ENCODE measurements around the gene LAPTM5.
"Not testable (repeated sequence)": the region's sequence is repeated elsewhere in the genome, so short reads cannot be mapped to it uniquely, and the experiment has no call there.

The LAPTM5 gene

GRCh38 chr1:30768830-30769718 is 11.5 kb upstream of the LAPTM5 start:
- DNase-seq, result no peak

GRCh38 chr1:30768159-30768829 is 10.7 kb upstream of the LAPTM5 start:
- DNase-seq, result no peak

GRCh38 chr1:30766948-30767347 is 9.4 kb upstream of the LAPTM5 start:
- DNase-seq, result not testable (repeated sequence)

GRCh38 chr1:30765556-30766434 is 8.2 kb upstream of the LAPTM5 start:
- no peak for DNase-seq

- DNase-seq, result no peak
These were observed 7.5 kb upstream of the LAPTM5 start for GRCh38 chr1:30764939-30765555.

- no peak for DNase-seq
These were observed 6.8 kb upstream of the LAPTM5 start for GRCh38 chr1:30764396-30764795.

GRCh38 chr1:30763651-30764248 is 6.2 kb upstream of the LAPTM5 start:
- no peak for DNase-seq

- no peak for DNase-seq
These were observed 5.5 kb upstream of the LAPTM5 start for GRCh38 chr1:30762930-30763650.

GRCh38 chr1:30762152-30762929 is 4.8 kb upstream of the LAPTM5 start:
- no peak for DNase-seq

- no peak for DNase-seq
These were observed 4.0 kb upstream of the LAPTM5 start for GRCh38 chr1:30761381-30762151.

- no peak for DNase-seq
These were observed 3.2 kb upstream of the LAPTM5 start for GRCh38 chr1:30760596-30761324.

GRCh38 chr1:30759718-30760281 is 2.2 kb upstream of the LAPTM5 start:
- no peak for DNase-seq

GRCh38 chr1:30758785-30759380 is 1.3 kb upstream of the LAPTM5 start:
- DNase-seq, result no peak

- no peak for DNase-seq
These were observed 631 bp upstream of the LAPTM5 start for GRCh38 chr1:30758121-30758688.

- DNase-seq, result no peak
These were observed 826 bp downstream of the LAPTM5 start for GRCh38 chr1:30756545-30757351.

- no peak for DNase-seq
These were observed 1.4 kb downstream of the LAPTM5 start for GRCh38 chr1:30756206-30756544.

GRCh38 chr1:30755746-30756145 is 1.8 kb downstream of the LAPTM5 start:
- DNase-seq, result no peak

Measured in NCI-H1417 treated with DMSO at 0.1 percent for 48 hours (cell line).